HepG2 (cell line): ENCODE results near the gene KLHDC1. TPM values are rescaled to one million over a fixed set of nuclear protein-coding genes. Genes with fewer than 3 reads are reported as not detected.
A peak's percentile ranks its signal among the peaks of the same experiment; 100 is the strongest.

Source experiments
- ARHGAP35 ChIP-seq: sonication (generic); formaldehyde crosslinking; IDR thresholded peaks from 2 replicates; pipeline ENCODE4 v1.9.0; 2022; ENCODE audit warnings: mild to moderate bottlenecking, inconsistent platforms, moderate library complexity, missing genetic modification reagents, borderline replicate concordance
- CBX1 ChIP-seq: IDR thresholded peaks from one replicate; pipeline ENCODE4 v1.6.1; 2016; ENCODE audit warnings: antibody characterized with exemption, low read depth
- CCAR2 ChIP-seq: fragments of 200-400 bp; formaldehyde crosslinking; optimal IDR thresholded peaks from 2 replicates; pipeline ENCODE3; 2018; ENCODE audit warnings: low read depth, mild to moderate bottlenecking, low read length, moderate library complexity
- FOXM1 ChIP-seq: sonication (generic); formaldehyde crosslinking; IDR thresholded peaks from 2 replicates; pipeline ENCODE4 v1.5.0; 2020; ENCODE audit warnings: missing genetic modification reagents
- HNF4G ChIP-seq, 2 experiments: sonication (generic) in 1 of 2; formaldehyde crosslinking in 1 of 2; IDR thresholded peaks; 2 replicates each; pipeline versions ENCODE4 v1.4.0 to v1.6.1; 2011 to 2020; ENCODE audit warnings: borderline replicate concordance in 2 of 2, low read depth in 2 of 2, mild to moderate bottlenecking in 2 of 2, low read length in 1 of 2, missing genetic modification reagents in 1 of 2, moderate library complexity in 1 of 2
- SMAD1 ChIP-seq: sonication (generic); formaldehyde crosslinking; IDR thresholded peaks from 2 replicates; pipeline ENCODE4 v1.4.0; 2020; ENCODE audit warnings: missing genetic modification reagents, low read depth, mild to moderate bottlenecking, borderline replicate concordance
- ZNF337 ChIP-seq: sonication (generic); formaldehyde crosslinking; IDR thresholded peaks from 2 replicates; pipeline ENCODE4 v1.5.1; 2020; ENCODE audit warnings: missing genetic modification reagents, low read depth, mild to moderate bottlenecking, borderline replicate concordance
- ZNF674 ChIP-seq: sonication (generic); formaldehyde crosslinking; IDR thresholded peaks from 2 replicates; pipeline ENCODE4 v1.5.0; 2020; ENCODE audit warnings: low read depth, mild to moderate bottlenecking, missing genetic modification reagents
- ZNF724P ChIP-seq: sonication (generic); formaldehyde crosslinking; IDR thresholded peaks from 2 replicates; pipeline ENCODE4 v1.8.0; 2022; ENCODE audit warnings: missing genetic modification reagents, borderline replicate concordance
- ZNF792 ChIP-seq: IDR thresholded peaks from 2 replicates; pipeline ENCODE4 v1.6.1; 2016
- ZNF850 ChIP-seq: sonication (generic); formaldehyde crosslinking; conservative IDR thresholded peaks from 2 replicates; pipeline ENCODE4 v1.9.0; 2021; ENCODE audit warnings: mild to moderate bottlenecking, missing genetic modification reagents
- ZSCAN25 ChIP-seq: sonication (generic); formaldehyde crosslinking; IDR thresholded peaks from 2 replicates; pipeline ENCODE4 v1.8.0; 2022; ENCODE audit warnings: mild to moderate bottlenecking, missing genetic modification reagents
- ZSCAN30 ChIP-seq: sonication (generic); formaldehyde crosslinking; IDR thresholded peaks from 2 replicates; pipeline ENCODE4 v1.5.0; 2020; ENCODE audit warnings: mild to moderate bottlenecking, missing genetic modification reagents
- polyA plus RNA-seq, 8 experiments: library from polyadenylated mRNA; depleted of rRNA in 3 of 8; stranded (reverse) in 7 of 8; unstranded in 1 of 8; fragments of >200 nt; fragmentation: Illumina TruSeq in 4 of 8; extraction: Trizol in 4 of 8; gene quantifications; 2 replicates each; pipeline versions ENCODE4 v1.2.1 to v1.2.3, GENCODE V29; 2011 to 2016; ENCODE audit warnings: low read depth in 4 of 8, missing spikeins in 1 of 8, mixed read lengths in 1 of 8; ENCODE audit not compliant: insufficient read depth in 1 of 8
- total RNA-seq, 5 experiments: library from RNA; depleted of rRNA; stranded (reverse); fragments of >200 nt; fragmentation: Illumina TruSeq; extraction: Trizol; gene quantifications; 2 replicates each; pipeline ENCODE4 v1.2.3, GENCODE V29; 2016; ENCODE audit warnings: low read depth in 1 of 5
- TF ChIP-seq, protein P1 (sequence below): sonication (generic); formaldehyde crosslinking; IDR thresholded peaks from 2 replicates; pipeline ENCODE4 v1.5.0; 2020; ENCODE audit warnings: mild to moderate bottlenecking, missing genetic modification reagents, borderline replicate concordance
- TF ChIP-seq, protein P2 (sequence below): sonication (generic); formaldehyde crosslinking; conservative IDR thresholded peaks from 2 replicates; pipeline ENCODE4 v1.4.0; 2020; ENCODE audit warnings: missing genetic modification reagents
- TF ChIP-seq, protein P3 (sequence below): sonication (generic); formaldehyde crosslinking; IDR thresholded peaks from 2 replicates; pipeline ENCODE4 v1.5.1; 2020; ENCODE audit warnings: mild to moderate bottlenecking, moderate library complexity, missing genetic modification reagents
- TF ChIP-seq, protein P4 (sequence below): sonication (generic); formaldehyde crosslinking; IDR thresholded peaks from 2 replicates; pipeline ENCODE4 v1.8.1; 2023; ENCODE audit warnings: mild to moderate bottlenecking, missing genetic modification reagents

KLHDC1 gene
- total and polyA plus RNA-seq, 2 of the 13 experiments (the other 11 are each of a cell fraction or from before 2014, with no cell fraction given): 0.11 TPM; not detected in 1

DNA sequence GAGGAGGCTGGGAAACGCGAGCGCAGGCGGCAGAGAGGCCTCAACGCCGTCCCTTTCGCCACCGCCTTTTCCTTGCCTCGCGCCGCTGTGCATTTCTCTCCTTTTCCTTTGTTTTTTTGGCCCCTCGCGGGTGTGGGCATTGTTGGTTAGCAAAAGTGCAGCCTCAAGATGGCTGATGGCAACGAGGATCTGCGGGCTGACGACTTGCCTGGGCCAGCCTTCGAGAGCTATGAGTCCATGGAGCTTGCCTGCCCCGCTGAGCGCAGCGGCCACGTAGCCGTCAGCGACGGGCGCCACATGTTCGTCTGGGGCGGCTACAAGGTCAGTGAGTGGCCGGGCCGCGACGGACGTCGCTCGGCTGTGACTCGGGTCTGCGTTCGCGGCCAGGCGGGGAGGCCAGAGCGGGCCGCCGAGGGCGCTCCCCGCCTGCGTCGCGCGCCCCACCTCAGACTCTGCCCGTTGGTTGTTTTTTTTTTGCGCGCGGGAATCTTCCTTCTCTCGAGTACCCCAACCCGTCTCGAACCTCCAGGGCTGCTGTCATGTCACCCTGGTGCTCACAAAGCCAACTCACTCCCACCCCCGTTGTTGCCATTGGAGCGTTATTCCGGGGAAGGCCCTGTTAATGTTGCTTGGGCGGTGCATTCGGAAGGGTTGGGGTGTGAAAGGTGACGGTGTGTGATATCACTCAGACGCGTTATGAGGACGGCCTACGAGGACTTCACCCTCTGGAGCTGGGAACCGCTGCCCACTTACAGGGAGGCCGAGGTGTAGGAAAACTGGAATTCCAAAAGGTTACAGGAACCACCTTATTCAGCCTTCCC, 75.6 kb downstream of the KLHDC1 start (continued):
- TF ChIP-seq ZNF724P: no peak
- TF ChIP-seq, protein P1, sequence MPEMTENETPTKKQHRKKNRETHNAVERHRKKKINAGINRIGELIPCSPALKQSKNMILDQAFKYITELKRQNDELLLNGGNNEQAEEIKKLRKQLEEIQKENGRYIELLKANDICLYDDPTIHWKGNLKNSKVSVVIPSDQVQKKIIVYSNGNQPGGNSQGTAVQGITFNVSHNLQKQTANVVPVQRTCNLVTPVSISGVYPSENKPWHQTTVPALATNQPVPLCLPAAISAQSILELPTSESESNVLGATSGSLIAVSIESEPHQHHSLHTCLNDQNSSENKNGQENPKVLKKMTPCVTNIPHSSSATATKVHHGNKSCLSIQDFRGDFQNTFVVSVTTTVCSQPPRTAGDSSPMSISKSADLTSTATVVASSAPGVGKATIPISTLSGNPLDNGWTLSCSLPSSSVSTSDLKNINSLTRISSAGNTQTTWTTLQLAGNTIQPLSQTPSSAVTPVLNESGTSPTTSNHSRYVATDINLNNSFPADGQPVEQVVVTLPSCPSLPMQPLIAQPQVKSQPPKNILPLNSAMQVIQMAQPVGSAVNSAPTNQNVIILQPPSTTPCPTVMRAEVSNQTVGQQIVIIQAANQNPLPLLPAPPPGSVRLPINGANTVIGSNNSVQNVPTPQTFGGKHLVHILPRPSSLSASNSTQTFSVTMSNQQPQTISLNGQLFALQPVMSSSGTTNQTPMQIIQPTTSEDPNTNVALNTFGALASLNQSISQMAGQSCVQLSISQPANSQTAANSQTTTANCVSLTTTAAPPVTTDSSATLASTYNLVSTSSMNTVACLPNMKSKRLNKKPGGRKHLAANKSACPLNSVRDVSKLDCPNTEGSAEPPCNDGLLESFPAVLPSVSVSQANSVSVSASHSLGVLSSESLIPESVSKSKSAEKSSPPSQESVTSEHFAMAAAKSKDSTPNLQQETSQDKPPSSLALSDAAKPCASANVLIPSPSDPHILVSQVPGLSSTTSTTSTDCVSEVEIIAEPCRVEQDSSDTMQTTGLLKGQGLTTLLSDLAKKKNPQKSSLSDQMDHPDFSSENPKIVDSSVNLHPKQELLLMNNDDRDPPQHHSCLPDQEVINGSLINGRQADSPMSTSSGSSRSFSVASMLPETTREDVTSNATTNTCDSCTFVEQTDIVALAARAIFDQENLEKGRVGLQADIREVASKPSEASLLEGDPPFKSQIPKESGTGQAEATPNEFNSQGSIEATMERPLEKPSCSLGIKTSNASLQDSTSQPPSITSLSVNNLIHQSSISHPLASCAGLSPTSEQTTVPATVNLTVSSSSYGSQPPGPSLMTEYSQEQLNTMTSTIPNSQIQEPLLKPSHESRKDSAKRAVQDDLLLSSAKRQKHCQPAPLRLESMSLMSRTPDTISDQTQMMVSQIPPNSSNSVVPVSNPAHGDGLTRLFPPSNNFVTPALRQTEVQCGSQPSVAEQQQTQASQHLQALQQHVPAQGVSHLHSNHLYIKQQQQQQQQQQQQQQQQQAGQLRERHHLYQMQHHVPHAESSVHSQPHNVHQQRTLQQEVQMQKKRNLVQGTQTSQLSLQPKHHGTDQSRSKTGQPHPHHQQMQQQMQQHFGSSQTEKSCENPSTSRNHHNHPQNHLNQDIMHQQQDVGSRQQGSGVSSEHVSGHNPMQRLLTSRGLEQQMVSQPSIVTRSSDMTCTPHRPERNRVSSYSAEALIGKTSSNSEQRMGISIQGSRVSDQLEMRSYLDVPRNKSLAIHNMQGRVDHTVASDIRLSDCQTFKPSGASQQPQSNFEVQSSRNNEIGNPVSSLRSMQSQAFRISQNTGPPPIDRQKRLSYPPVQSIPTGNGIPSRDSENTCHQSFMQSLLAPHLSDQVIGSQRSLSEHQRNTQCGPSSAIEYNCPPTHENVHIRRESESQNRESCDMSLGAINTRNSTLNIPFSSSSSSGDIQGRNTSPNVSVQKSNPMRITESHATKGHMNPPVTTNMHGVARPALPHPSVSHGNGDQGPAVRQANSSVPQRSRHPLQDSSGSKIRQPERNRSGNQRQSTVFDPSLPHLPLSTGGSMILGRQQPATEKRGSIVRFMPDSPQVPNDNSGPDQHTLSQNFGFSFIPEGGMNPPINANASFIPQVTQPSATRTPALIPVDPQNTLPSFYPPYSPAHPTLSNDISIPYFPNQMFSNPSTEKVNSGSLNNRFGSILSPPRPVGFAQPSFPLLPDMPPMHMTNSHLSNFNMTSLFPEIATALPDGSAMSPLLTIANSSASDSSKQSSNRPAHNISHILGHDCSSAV (CRISPR knock-in tag): no peak
- TF ChIP-seq HNF4G (IDR thresholded peaks at IDR 0.05; ENCODE audit: borderline replicate concordance, low read depth, low read length): peak; percentile 27; the same call in 1 of the 2 replicates
- TF ChIP-seq HNF4G (CRISPR knock-in tag; IDR thresholded peaks at IDR 0.05; ENCODE audit: borderline replicate concordance, low read depth): 0 out of 2 replicates have a peak, but pooled peaks have one; percentile 15
- TF ChIP-seq ZNF792 (CRISPR knock-in tag): 0 out of 2 replicates have a peak, but pooled peaks have one; percentile 47
- TF ChIP-seq ARHGAP35 (CRISPR knock-in tag): no peak
- no peak for TF ChIP-seq ZNF337 (CRISPR knock-in tag)
- TF ChIP-seq, protein P2, sequence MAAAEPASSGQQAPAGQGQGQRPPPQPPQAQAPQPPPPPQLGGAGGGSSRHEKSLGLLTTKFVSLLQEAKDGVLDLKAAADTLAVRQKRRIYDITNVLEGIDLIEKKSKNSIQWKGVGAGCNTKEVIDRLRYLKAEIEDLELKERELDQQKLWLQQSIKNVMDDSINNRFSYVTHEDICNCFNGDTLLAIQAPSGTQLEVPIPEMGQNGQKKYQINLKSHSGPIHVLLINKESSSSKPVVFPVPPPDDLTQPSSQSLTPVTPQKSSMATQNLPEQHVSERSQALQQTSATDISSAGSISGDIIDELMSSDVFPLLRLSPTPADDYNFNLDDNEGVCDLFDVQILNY (CRISPR knock-in tag): no peak
- TF ChIP-seq, protein P3, sequence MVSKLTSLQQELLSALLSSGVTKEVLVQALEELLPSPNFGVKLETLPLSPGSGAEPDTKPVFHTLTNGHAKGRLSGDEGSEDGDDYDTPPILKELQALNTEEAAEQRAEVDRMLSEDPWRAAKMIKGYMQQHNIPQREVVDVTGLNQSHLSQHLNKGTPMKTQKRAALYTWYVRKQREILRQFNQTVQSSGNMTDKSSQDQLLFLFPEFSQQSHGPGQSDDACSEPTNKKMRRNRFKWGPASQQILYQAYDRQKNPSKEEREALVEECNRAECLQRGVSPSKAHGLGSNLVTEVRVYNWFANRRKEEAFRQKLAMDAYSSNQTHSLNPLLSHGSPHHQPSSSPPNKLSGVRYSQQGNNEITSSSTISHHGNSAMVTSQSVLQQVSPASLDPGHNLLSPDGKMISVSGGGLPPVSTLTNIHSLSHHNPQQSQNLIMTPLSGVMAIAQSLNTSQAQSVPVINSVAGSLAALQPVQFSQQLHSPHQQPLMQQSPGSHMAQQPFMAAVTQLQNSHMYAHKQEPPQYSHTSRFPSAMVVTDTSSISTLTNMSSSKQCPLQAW (CRISPR knock-in tag): no peak
- no peak for TF ChIP-seq ZNF674 (CRISPR knock-in tag)
- no peak for TF ChIP-seq FOXM1 (CRISPR knock-in tag)
- no peak for TF ChIP-seq CCAR2
- no peak; the same call in 1 of the 2 replicates for TF ChIP-seq ZSCAN30 (CRISPR knock-in tag)
- no peak for TF ChIP-seq SMAD1 (CRISPR knock-in tag)
- TF ChIP-seq ZSCAN25 (CRISPR knock-in tag): no peak
- TF ChIP-seq, protein P4, sequence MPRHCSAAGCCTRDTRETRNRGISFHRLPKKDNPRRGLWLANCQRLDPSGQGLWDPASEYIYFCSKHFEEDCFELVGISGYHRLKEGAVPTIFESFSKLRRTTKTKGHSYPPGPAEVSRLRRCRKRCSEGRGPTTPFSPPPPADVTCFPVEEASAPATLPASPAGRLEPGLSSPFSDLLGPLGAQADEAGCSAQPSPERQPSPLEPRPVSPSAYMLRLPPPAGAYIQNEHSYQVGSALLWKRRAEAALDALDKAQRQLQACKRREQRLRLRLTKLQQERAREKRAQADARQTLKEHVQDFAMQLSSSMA (CRISPR knock-in tag): no peak
- no peak for TF ChIP-seq CBX1
- TF ChIP-seq ZNF850 (CRISPR knock-in tag): no peak
